Osteoblast (primary cell): ENCODE results near the gene RNF187. TPM values are rescaled to one million over a fixed set of nuclear protein-coding genes. Genes with fewer than 3 reads are reported as not detected.
A peak's percentile ranks its signal among the peaks of the same experiment; 100 is the strongest.

Experiments
- DNase-seq: peaks from one replicate; pipeline ENCODE4 v3.0.0; 2011; ENCODE audit warnings: low spot score, mixed read lengths; ENCODE audit not compliant: insufficient read length; ENCODE audit errors: missing footprints
- H2AFZ ChIP-seq: 2 replicates; pipeline ENCODE4 v1.6.0; 2011; ENCODE audit warnings: mild to moderate bottlenecking, low read length
- H3K27ac ChIP-seq: 2 replicates; pipeline ENCODE4 v1.5.1; 2011; ENCODE audit warnings: mild to moderate bottlenecking, low read depth, low read length, moderate library complexity
- H3K27me3 ChIP-seq: 2 replicates; pipeline ENCODE4 v1.6.0; 2012; ENCODE audit warnings: mild to moderate bottlenecking, control low read depth, inconsistent platforms, low read length, moderate library complexity; ENCODE audit not compliant: insufficient read depth
- H3K36me3 ChIP-seq: 2 replicates; pipeline ENCODE4 v1.5.1; 2011; ENCODE audit warnings: mild to moderate bottlenecking, low read length, control low read depth, moderate library complexity; ENCODE audit not compliant: insufficient read depth
- H3K4me1 ChIP-seq: 2 replicates; pipeline ENCODE4 v1.5.1; 2011; ENCODE audit warnings: mild to moderate bottlenecking, low read length, control low read depth, moderate library complexity; ENCODE audit not compliant: insufficient read depth
- H3K4me2 ChIP-seq: 2 replicates; pipeline ENCODE4 v1.6.0; 2011; ENCODE audit warnings: mild to moderate bottlenecking, low read length; ENCODE audit not compliant: insufficient read depth
- H3K4me3 ChIP-seq: fragments of 200-600 bp; sonication (generic); 3 replicates; pipeline ENCODE4 v1.5.1; 2012; ENCODE audit warnings: mild to moderate bottlenecking, low read length, inconsistent platforms; ENCODE audit not compliant: insufficient read depth
- H3K79me2 ChIP-seq: 2 replicates; pipeline ENCODE4 v1.6.0; 2012; ENCODE audit warnings: mild to moderate bottlenecking, low read length, control low read depth, inconsistent platforms; ENCODE audit not compliant: insufficient read depth
- H3K9me3 ChIP-seq: 2 replicates; pipeline ENCODE4 v1.5.1; 2011; ENCODE audit warnings: low read depth, low read length, control low read depth
- H4K20me1 ChIP-seq: 2 replicates; pipeline ENCODE4 v1.6.0; 2012; ENCODE audit warnings: mild to moderate bottlenecking, low read length, control low read depth; ENCODE audit not compliant: insufficient read depth
- CTCF ChIP-seq: IDR thresholded peaks from 2 replicates; pipeline ENCODE4 v1.5.1; 2011; ENCODE audit warnings: mild to moderate bottlenecking, low read depth, low read length, moderate library complexity; ENCODE audit errors: extremely low read depth
- total RNA-seq: library from RNA; depleted of rRNA; stranded (reverse); fragments of >200 nt; gene quantifications from 2 replicates; pipeline ENCODE4 v1.2.3, GENCODE V29; 2012

RNF187 gene
- total RNA-seq, 1 donor, result 52.5 TPM

- TF ChIP-seq CTCF, result no peak
- H3K4me1 ChIP-seq, result peaks cover 4% of the 10 kb centered on the region
- no peak overlapping the region for H3K27ac ChIP-seq
- peaks cover 5% of the 10 kb centered on the region for H3K79me2 ChIP-seq
- H2AFZ ChIP-seq, result no peak overlapping the region
- H4K20me1 ChIP-seq, result no peaks in the 10 kb centered on the region
- H3K4me3 ChIP-seq, result no peak overlapping the region
- no peaks in the 10 kb centered on the region for H3K27me3 ChIP-seq
- no peaks in the 10 kb centered on the region for H3K9me3 ChIP-seq
- no peaks in the 10 kb centered on the region for H3K36me3 ChIP-seq
- DNase-seq, result no peak
- no peak overlapping the region for H3K4me2 ChIP-seq
These were observed 33.6 kb upstream of the RNF187 start for GRCh38 chr1:228453614-228454013.

DNA sequence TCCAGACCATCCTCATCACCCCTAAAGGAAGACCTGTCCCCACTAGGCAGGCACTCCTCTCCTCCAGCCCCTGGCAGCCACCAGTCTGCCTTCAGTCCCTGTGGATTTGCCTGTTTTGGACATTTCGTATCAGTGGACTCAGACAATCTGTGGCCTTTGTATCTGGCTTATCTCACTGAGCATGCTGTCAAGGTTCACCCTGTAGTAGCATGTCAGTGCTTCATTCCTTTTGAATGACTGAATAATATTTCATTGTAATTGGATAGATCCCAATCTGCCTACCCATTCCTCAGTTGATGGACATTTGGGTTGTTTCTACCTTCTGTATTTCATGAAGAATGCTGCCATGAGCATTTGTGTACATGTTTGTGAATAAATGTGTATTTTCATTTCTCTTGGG lies 32.9 kb upstream of the RNF187 start:
- Histone ChIP-seq H3K4me3 (no peak overlapping the region), H3K36me3 (no peaks in the 10 kb centered on the region), H3K4me2 (no peak overlapping the region), H3K27me3 (no peaks in the 10 kb centered on the region), H3K79me2 (peaks cover 5% of the 10 kb centered on the region), H3K4me1 (peaks cover 4% of the 10 kb centered on the region), H3K27ac (no peak overlapping the region), H3K9me3 (no peaks in the 10 kb centered on the region), H2AFZ (no peak overlapping the region), H4K20me1 (no peaks in the 10 kb centered on the region)
- no peak for TF ChIP-seq CTCF
- DNase-seq, result no peak

DNA sequence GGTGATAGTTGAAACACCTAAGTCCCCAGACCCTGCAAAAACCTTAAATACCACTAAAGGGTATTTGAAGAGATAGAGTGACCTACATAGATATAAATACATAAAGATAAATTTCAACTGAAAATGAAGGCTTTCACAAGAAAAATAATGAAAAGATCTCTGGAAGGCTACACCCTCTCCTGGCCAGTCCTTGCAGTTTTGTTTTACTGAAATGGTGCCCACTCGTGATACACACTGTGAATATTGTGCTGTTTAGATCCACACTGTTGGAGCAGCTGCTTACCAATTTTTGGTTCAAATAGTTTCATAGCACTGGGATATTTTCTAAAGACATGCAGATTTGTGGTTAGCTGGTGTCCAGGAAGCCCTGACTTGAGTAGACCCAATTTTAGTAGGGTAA lies 31.5 kb upstream of the RNF187 start:
- Histone ChIP-seq H3K9me3 (no peaks in the 10 kb centered on the region), H3K27me3 (peaks cover under 1% of the 10 kb centered on the region), H4K20me1 (no peaks in the 10 kb centered on the region), H3K4me3 (no peak overlapping the region), H2AFZ (no peak overlapping the region), H3K4me1 (peaks cover 4% of the 10 kb centered on the region), H3K27ac (no peak overlapping the region), H3K79me2 (peaks cover 5% of the 10 kb centered on the region), H3K36me3 (no peaks in the 10 kb centered on the region), H3K4me2 (no peak overlapping the region)
- DNase-seq, result no peak
- TF ChIP-seq CTCF, result peak; percentile 17

DNA sequence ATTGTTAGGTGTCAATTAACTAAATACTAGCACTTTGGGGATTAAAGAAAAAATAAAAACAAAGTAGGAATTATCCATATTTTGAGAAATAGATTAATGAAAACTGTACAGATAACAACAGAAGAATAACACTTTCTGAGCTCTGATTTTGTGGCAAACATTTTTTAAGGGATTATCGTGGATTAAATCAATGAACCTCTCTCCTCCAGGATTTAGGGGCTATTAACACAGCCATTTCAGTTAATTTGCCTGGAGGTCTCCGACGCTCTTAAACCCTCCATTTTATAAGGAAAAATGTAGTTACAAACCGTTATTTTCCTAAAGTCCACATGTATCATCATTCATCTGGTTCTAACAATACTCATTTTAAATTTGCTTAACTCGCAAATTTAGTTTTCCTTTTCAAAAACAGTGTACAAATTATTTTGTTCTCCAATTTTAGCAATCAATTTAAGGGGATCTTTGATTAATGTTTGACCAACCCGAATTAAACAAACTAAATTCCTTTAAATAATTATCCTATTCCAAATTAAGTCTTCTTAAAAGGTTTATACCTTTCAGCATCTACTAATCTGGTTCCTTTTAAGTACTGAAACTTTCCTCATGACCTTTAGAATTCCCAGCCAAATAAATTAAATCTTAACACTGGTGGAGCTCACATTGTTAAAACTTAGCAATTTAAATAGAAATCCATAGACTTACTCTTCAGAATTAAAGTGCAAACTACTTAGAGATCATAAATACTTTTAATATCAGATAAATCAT lies 30.7 kb upstream of the RNF187 start:
- TF ChIP-seq CTCF, result no peak
- H2AFZ ChIP-seq, result no peak overlapping the region

More for the DNA sequence above, 30.7 kb upstream of the RNF187 start:
- H4K20me1 ChIP-seq, result no peaks in the 10 kb centered on the region
- peak overlapping the region; percentile 61 for H3K27ac ChIP-seq
- H3K4me2 ChIP-seq, result peak overlapping the region; percentile 92
- peaks cover 5% of the 10 kb centered on the region for H3K79me2 ChIP-seq
- H3K27me3 ChIP-seq, result peaks cover 7% of the 10 kb centered on the region
- no peak for DNase-seq
- H3K4me1 ChIP-seq, result peaks cover 4% of the 10 kb centered on the region
- peak overlapping the region; percentile 83 for H3K4me3 ChIP-seq
- no peaks in the 10 kb centered on the region for H3K9me3 ChIP-seq
- no peaks in the 10 kb centered on the region for H3K36me3 ChIP-seq
